ENCODE data around the gene KLHL17. TPM values are rescaled to one million over a fixed set of nuclear protein-coding genes. Genes with fewer than 3 reads are reported as not detected.

Gene KLHL17
- total RNA-seq, 1 experiment from 2014 or later = 66.9 TPM

GRCh38 chr1:925561-926421, 34.6 kb upstream of the KLHL17 start:
- DNase-seq (ENCODE audit: low spot score) = no peak
- TF ChIP-seq FOXJ3 (CRISPR knock-in tag; IDR thresholded peaks at IDR 0.05; ENCODE audit: borderline replicate concordance) (no peak), USF1 (CRISPR knock-in tag; IDR thresholded peaks at IDR 0.05) (0 out of 2 replicates have a peak, but pooled peaks have one; percentile 21), NFE2L1 (CRISPR knock-in tag; IDR thresholded peaks at IDR 0.05) (no peak)
- H3K4me1 Mint-ChIP-seq = peaks cover 14% of the 10 kb centered on the region
- ChIA-PET POLR2A (interaction anchor here (1.6 kb wide), 1 partner anchor 17 kb away, joined by 3 read pairs; no protein-coding TSS in a partner anchor), CTCF (interaction anchor here (1.0 to 1.6 kb wide), 5 partner anchors 15 to 138 kb away, joined by 3 to 7 read pairs (median 4); no protein-coding TSS in a partner anchor)
- H3K27ac Mint-ChIP-seq = no peak overlapping the region
- ATAC-seq = 0 out of 2 replicates have a peak, but pooled peaks have one; percentile 2
- H3K36me3 Mint-ChIP-seq = no peaks in the 10 kb centered on the region
- peak overlapping the region; percentile 57 for H3K4me3 Mint-ChIP-seq
- H3K27me3 Mint-ChIP-seq (ENCODE audit: low read depth) = peaks cover 91% of the 10 kb centered on the region
- H3K9me3 Mint-ChIP-seq = no peaks in the 10 kb centered on the region

GRCh38 chr1:927234-927633, 33.1 kb upstream of the KLHL17 start:
- ATAC-seq = no peak
- no peak for TF ChIP-seq ZNF232 (CRISPR knock-in tag; IDR thresholded peaks at IDR 0.05)
- TF ChIP-seq FOXP4 (CRISPR knock-in tag; IDR thresholded peaks at IDR 0.05) = no peak
- TF ChIP-seq E2F5 (CRISPR knock-in tag; IDR thresholded peaks at IDR 0.05) = no peak
- no peak for TF ChIP-seq JAZF1 (CRISPR knock-in tag; IDR thresholded peaks at IDR 0.05)
- TF ChIP-seq ZNF219 (CRISPR knock-in tag; IDR thresholded peaks at IDR 0.05; ENCODE audit: borderline replicate concordance) = no peak
- no peak for TF ChIP-seq MXD4 (CRISPR knock-in tag; IDR thresholded peaks at IDR 0.05; ENCODE audit: borderline replicate concordance)
- no peak for TF ChIP-seq MLX (CRISPR knock-in tag; IDR thresholded peaks at IDR 0.05)
- TF ChIP-seq RELA (CRISPR knock-in tag; IDR thresholded peaks at IDR 0.05; ENCODE audit: borderline replicate concordance) = no peak
- no peak for TF ChIP-seq USF1 (CRISPR knock-in tag; IDR thresholded peaks at IDR 0.05)
- no peak for TF ChIP-seq AFF4 (CRISPR knock-in tag; IDR thresholded peaks at IDR 0.05; ENCODE audit: borderline replicate concordance)
- no peak for TF ChIP-seq FOXK1 (CRISPR knock-in tag; IDR thresholded peaks at IDR 0.05)
- no peak for TF ChIP-seq ZNF317 (CRISPR knock-in tag; IDR thresholded peaks at IDR 0.05; ENCODE audit: borderline replicate concordance, low read depth)
- H3K36me3 Mint-ChIP-seq = no peaks in the 10 kb centered on the region
- peaks cover 11% of the 10 kb centered on the region for H3K4me1 Mint-ChIP-seq
- peaks cover 90% of the 10 kb centered on the region for H3K27me3 Mint-ChIP-seq (ENCODE audit: low read depth)
- no peak overlapping the region for H3K4me3 Mint-ChIP-seq
- DNase-seq (ENCODE audit: low spot score) = no peak
- H3K27ac Mint-ChIP-seq = no peak overlapping the region
- ChIA-PET CTCF (interaction anchor here (0.6 to 1.6 kb wide), 5 partner anchors 11 to 252 kb away, joined by 3 to 7 read pairs (median 4); no protein-coding TSS in a partner anchor), POLR2A (interaction anchor here (1.6 kb wide), 1 partner anchor 15 kb away, joined by 3 read pairs; no protein-coding TSS in a partner anchor)
- H3K9me3 Mint-ChIP-seq = no peaks in the 10 kb centered on the region
